Right kidney (tissue), 1 donor: ENCODE data around the gene GART.
"Not testable (repeated sequence)": the region's sequence is repeated elsewhere in the genome, so short reads cannot be mapped to it uniquely, and the experiment has no call there.

Experiments
- DNase-seq: peaks from one replicate; pipeline ENCODE4 v3.0.0-alpha.2; 2016

The GART gene

GRCh38 chr21:33469183-33469582, 72.7 kb downstream of the GART start:
- DNase-seq, result not testable (repeated sequence)

DNA sequence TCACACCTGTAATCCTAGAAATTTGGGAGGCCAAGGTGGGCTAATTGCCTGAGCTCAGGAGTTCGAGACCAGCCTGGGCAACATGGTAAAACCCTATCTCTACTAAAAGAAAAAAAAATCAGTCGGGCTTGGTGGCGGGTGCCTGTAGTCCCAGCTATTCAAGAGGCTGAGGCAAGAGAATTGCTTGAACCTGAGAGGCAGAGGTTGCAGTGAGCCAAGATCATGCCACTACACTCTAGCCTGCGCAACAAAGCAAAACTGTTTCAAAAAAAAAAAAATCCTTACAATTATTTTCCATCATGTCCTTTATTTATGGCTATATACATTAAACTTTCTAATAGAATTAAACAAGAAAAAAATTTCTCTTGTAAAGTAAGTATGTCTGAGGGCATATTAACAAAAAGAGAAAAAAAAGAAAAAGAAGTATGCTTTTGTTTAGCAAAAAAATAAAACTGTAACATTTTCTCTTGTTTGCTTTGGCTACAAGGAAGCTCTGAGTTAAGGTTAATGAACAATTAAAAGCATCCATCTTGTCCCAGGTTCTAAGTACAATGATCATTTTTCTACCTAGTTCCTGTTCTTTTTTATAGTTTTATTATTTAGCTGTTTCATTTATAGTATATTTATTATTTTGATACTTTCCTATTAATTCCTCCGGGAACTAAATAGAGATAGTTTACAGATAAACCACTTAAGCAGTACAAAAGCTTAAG, 80.2 kb downstream of the GART start:
- DNase-seq, result no peak

GRCh38 chr21:33458861-33459260, 83.1 kb downstream of the GART start:
- no peak for DNase-seq

GRCh38 chr21:33455686-33456446, 86.1 kb downstream of the GART start:
- DNase-seq, result no peak
